WTC11 (cell line): ENCODE results near the gene OTOP1. TPM values are rescaled to one million over a fixed set of nuclear protein-coding genes. Genes with fewer than 3 reads are reported as not detected.

Source experiments
- ATAC-seq: fragments of 200-7000 bp; cut with Tn5 transposase; 2 replicates; pipeline ENCODE4 v1.10.0; 2021; ENCODE audit warnings: mild to moderate bottlenecking, moderate library complexity
- Bru-seq: library from RNA; stranded (reverse); fragments of 400-500 nt; gene quantifications from one replicate; lab custom pipeline; 2021; lab: Mats Ljungman, UMichigan
- CTCF ChIA-PET: fragments of 300-600 bp; sonication (Branson Sonifier 250); formaldehyde crosslinking; loops from one replicate; lab custom pipeline; 2021; ENCODE audit warnings: antibody characterized with exemption; lab: Charles Lee
- POLR2A ChIA-PET: fragments of 350-600 bp; sonication (Branson Sonifier 250); formaldehyde crosslinking; loops from one replicate; lab custom pipeline; 2021; ENCODE audit warnings: antibody characterized with exemption; lab: Charles Lee
- DNase-seq: peaks from one replicate; pipeline ENCODE4 v3.0.0; 2021; ENCODE audit warnings: low spot score
- H3K27ac Mint-ChIP-seq: 2 replicates; pipeline ENCODE4 v1.8.0; 2021; ENCODE audit warnings: mixed read lengths
- H3K27me3 Mint-ChIP-seq: 2 replicates; pipeline ENCODE4 v1.8.0; 2021; ENCODE audit warnings: low read depth, mild to moderate bottlenecking, moderate library complexity, mixed read lengths
- H3K36me3 Mint-ChIP-seq: 2 replicates; pipeline ENCODE4 v1.8.0; 2021; ENCODE audit warnings: mixed read lengths
- H3K4me1 Mint-ChIP-seq: 2 replicates; pipeline ENCODE4 v1.8.0; 2022; ENCODE audit warnings: mixed read lengths
- H3K4me3 Mint-ChIP-seq: 2 replicates; pipeline ENCODE4 v1.8.0; 2021; ENCODE audit warnings: mild to moderate bottlenecking, moderate library complexity, mixed read lengths
- H3K9me3 Mint-ChIP-seq: 2 replicates; pipeline ENCODE4 v1.8.0; 2021; ENCODE audit warnings: mixed read lengths
- ARID4B ChIP-seq: sonication (generic); formaldehyde crosslinking; IDR thresholded peaks from 2 replicates; pipeline ENCODE4 v1.8.0; 2023; ENCODE audit warnings: missing genetic modification reagents, mild to moderate bottlenecking, borderline replicate concordance
- ATF3 ChIP-seq: sonication (generic); formaldehyde crosslinking; conservative IDR thresholded peaks from 2 replicates; pipeline ENCODE4 v1.8.1; 2022; ENCODE audit warnings: mild to moderate bottlenecking, missing genetic modification reagents
- CDX4 ChIP-seq: fragments of 250-450 bp; sonication (Bioruptor Pico); IDR thresholded peaks from 2 replicates; pipeline ENCODE4 v1.9.0; 2021; ENCODE audit warnings: moderate library complexity, mild to moderate bottlenecking, inconsistent platforms, borderline replicate concordance
- E2F4 ChIP-seq: sonication (generic); formaldehyde crosslinking; IDR thresholded peaks from 2 replicates; pipeline ENCODE4 v1.8.1; 2022; ENCODE audit warnings: low read depth, mild to moderate bottlenecking, moderate library complexity, missing genetic modification reagents, borderline replicate concordance
- ESRRA ChIP-seq: sonication (generic); formaldehyde crosslinking; IDR thresholded peaks from 2 replicates; pipeline ENCODE4 v1.8.1; 2022; ENCODE audit warnings: mild to moderate bottlenecking, missing genetic modification reagents, borderline replicate concordance
- GRHL2 ChIP-seq: fragments of 250-450 bp; sonication (Bioruptor Pico); IDR thresholded peaks from 2 replicates; pipeline ENCODE4 v1.8.0; 2022; ENCODE audit warnings: mild to moderate bottlenecking, moderate library complexity; ENCODE audit not compliant: insufficient replicate concordance, severe bottlenecking
- IRF2 ChIP-seq: sonication (generic); formaldehyde crosslinking; IDR thresholded peaks from 2 replicates; pipeline ENCODE4 v1.8.0; 2022; ENCODE audit warnings: low read depth, missing genetic modification reagents, borderline replicate concordance
- JUN ChIP-seq: sonication (generic); formaldehyde crosslinking; IDR thresholded peaks from 2 replicates; pipeline ENCODE4 v1.8.0; 2023; ENCODE audit warnings: mild to moderate bottlenecking, missing genetic modification reagents
- OVOL2 ChIP-seq: fragments of 250-450 bp; sonication (Bioruptor Pico); IDR thresholded peaks from 2 replicates; pipeline ENCODE4 v1.9.0; 2021; ENCODE audit warnings: mild to moderate bottlenecking, borderline replicate concordance
- PRRX2 ChIP-seq: fragments of 250-450 bp; sonication (Bioruptor Pico); IDR thresholded peaks from 2 replicates; pipeline ENCODE4 v1.8.0; 2021; ENCODE audit warnings: mild to moderate bottlenecking
- RELA ChIP-seq: sonication (generic); formaldehyde crosslinking; IDR thresholded peaks from 2 replicates; pipeline ENCODE4 v1.8.1; 2022; ENCODE audit warnings: missing genetic modification reagents, mild to moderate bottlenecking, borderline replicate concordance
- TCF7 ChIP-seq: sonication (generic); formaldehyde crosslinking; IDR thresholded peaks from 2 replicates; pipeline ENCODE4 v1.8.0; 2022; ENCODE audit warnings: mild to moderate bottlenecking, low read depth, missing genetic modification reagents, moderate library complexity
- ZBTB43 ChIP-seq: sonication (generic); formaldehyde crosslinking; IDR thresholded peaks from 2 replicates; pipeline ENCODE4 v1.8.1; 2023; ENCODE audit warnings: mild to moderate bottlenecking, missing genetic modification reagents
- ZMAT4 ChIP-seq: fragments of 250-450 bp; sonication (Bioruptor Pico); IDR thresholded peaks from 2 replicates; pipeline ENCODE4 v1.9.0; 2021; ENCODE audit warnings: mild to moderate bottlenecking
- ZNF121 ChIP-seq: sonication (generic); formaldehyde crosslinking; IDR thresholded peaks from 2 replicates; pipeline ENCODE4 v1.8.0; 2023; ENCODE audit warnings: missing genetic modification reagents
- ZNF396 ChIP-seq: fragments of 250-450 bp; sonication (Bioruptor Pico); IDR thresholded peaks from 2 replicates; pipeline ENCODE4 v1.8.0; 2021; ENCODE audit warnings: mild to moderate bottlenecking, moderate library complexity, borderline replicate concordance
- long read RNA-seq, 3 experiments: library from RNA in 1 of 3; library from capped mRNA in 1 of 3; library from polyadenylated mRNA in 1 of 3; unstranded in 2 of 3; stranded (forward) in 1 of 3; transcript quantifications; one replicate each; pipeline ENCODE4 v2.0.0, GENCODE V29; 2021
- total RNA-seq: library from RNA; stranded (reverse); gene quantifications from 3 replicates; pipeline ENCODE4 v1.2.3, GENCODE V29; 2021

Gene OTOP1
- total RNA-seq = not detected in 3 replicates
- Bru-seq, nascent RNA = not detected
- long read RNA-seq, experiment 1 = 0 reads
- long read RNA-seq, experiment 2 = 0 reads
- long read RNA-seq, experiment 3 = 0 reads

- H3K36me3 Mint-ChIP-seq = no peaks in the 10 kb centered on the region
- CTCF ChIA-PET = interaction anchor here (0.6 to 1.7 kb wide), 3 partner anchors 44 to 116 kb away, joined by 3 to 6 read pairs (median 3); no protein-coding TSS in a partner anchor
Measured at GRCh38 chr4:4226606-4227438, at the start of gene OTOP1. Gene OTOP1 (minus strand): TSS chr4:4226929. CDS start chr4:4226864, 65 bp downstream.

GRCh38 chr4:4274226-4274625 is 47.5 kb upstream of the OTOP1 start:
- Mint-ChIP-seq H3K27ac (no peak overlapping the region; the same call in 1 of the 2 replicates), H3K36me3 (peaks cover 55% of the 10 kb centered on the region), H3K4me1 (no peaks in the 10 kb centered on the region), H3K4me3 (no peak overlapping the region), H3K9me3 (no peaks in the 10 kb centered on the region), H3K27me3 (no peaks in the 10 kb centered on the region)
- CTCF ChIA-PET = interaction anchor here (1.1 kb wide), 1 partner anchor 14 kb away, joined by 4 read pairs; no protein-coding TSS in a partner anchor
- ATAC-seq (no peak), DNase-seq (no peak)
- POLR2A ChIA-PET = no interaction called here
- TF ChIP-seq ZNF121 = no peak
- no peak for TF ChIP-seq GRHL2 (CRISPR knock-in tag)
- TF ChIP-seq TCF7 (CRISPR knock-in tag) = no peak

More at GRCh38 chr4:4226606-4227438, at the start of gene OTOP1:
- POLR2A ChIA-PET = no interaction called here
- DNase-seq = no peak
- H3K27me3 Mint-ChIP-seq = peaks cover 94% of the 10 kb centered on the region
- peaks cover 13% of the 10 kb centered on the region for H3K4me1 Mint-ChIP-seq
- H3K4me3 Mint-ChIP-seq = peak within 1 kb of the TSS; percentile 67
- no peak for TF ChIP-seq PRRX2 (CRISPR knock-in tag)
- TF ChIP-seq E2F4 (CRISPR knock-in tag) = no peak
- TF ChIP-seq ZNF396 (CRISPR knock-in tag) = no peak
- TF ChIP-seq RELA (CRISPR knock-in tag) = 0 out of 2 replicates have a peak, but pooled peaks have one; percentile 59
- no peak for TF ChIP-seq ZMAT4 (CRISPR knock-in tag)
- peak; percentile 33; the same call in 1 of the 2 replicates for TF ChIP-seq ESRRA (CRISPR knock-in tag)
- no peak for ATAC-seq
- H3K27ac Mint-ChIP-seq = no peak within 1 kb of the TSS
- peaks cover 2% of the 10 kb centered on the region for H3K9me3 Mint-ChIP-seq

GRCh38 chr4:4271912-4272311 is 45.2 kb upstream of the OTOP1 start:
- ATAC-seq = peak; percentile 60
- DNase-seq = no peak
- Mint-ChIP-seq H3K9me3 (no peaks in the 10 kb centered on the region), H3K4me3 (no peak overlapping the region), H3K27me3 (no peaks in the 10 kb centered on the region), H3K27ac (no peak overlapping the region), H3K36me3 (peaks cover 57% of the 10 kb centered on the region), H3K4me1 (no peaks in the 10 kb centered on the region)
- TF ChIP-seq ARID4B (CRISPR knock-in tag) (no peak), ATF3 (CRISPR knock-in tag) (no peak), IRF2 (CRISPR knock-in tag) (no peak), OVOL2 (CRISPR knock-in tag) (no peak), ZBTB43 (CRISPR knock-in tag) (no peak), CDX4 (no peak), JUN (no peak), ZNF121 (no peak)
- CTCF ChIA-PET = no interaction called here
- POLR2A ChIA-PET = no interaction called here
